Activated T-helper 1 cell treated with Interleukin-2 at 50 U/mL for 16 hours (primary cell): Measurements from ENCODE around the gene FAXC.
"Not testable (repeated sequence)": the region's sequence is repeated elsewhere in the genome, so short reads cannot be mapped to it uniquely, and the experiment has no call there.

Source experiments
- DNase-seq: peaks from one replicate; pipeline ENCODE4 v3.0.0-alpha.2; 2020; ENCODE audit warnings: low read depth

FAXC gene

DNA sequence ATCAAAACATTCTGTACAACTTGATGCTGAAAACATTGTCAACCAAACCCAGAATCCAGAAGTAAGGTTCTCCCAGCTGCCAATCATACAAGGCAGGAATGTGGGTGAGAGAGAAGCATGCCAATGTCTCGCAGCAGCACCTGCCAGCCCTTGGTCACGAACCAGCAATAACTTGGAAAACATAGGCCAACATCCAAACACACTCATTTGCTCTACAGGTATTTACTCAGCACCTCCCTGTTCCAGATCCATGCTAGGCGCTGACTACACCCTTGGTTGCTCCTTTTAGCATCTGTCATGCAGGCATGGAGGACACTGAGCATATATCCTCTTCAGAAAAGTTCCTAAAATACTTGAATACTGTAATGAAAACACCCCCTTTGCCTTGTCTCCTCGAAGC is 63.6 kb downstream of the FAXC start:
- no peak for DNase-seq

DNA sequence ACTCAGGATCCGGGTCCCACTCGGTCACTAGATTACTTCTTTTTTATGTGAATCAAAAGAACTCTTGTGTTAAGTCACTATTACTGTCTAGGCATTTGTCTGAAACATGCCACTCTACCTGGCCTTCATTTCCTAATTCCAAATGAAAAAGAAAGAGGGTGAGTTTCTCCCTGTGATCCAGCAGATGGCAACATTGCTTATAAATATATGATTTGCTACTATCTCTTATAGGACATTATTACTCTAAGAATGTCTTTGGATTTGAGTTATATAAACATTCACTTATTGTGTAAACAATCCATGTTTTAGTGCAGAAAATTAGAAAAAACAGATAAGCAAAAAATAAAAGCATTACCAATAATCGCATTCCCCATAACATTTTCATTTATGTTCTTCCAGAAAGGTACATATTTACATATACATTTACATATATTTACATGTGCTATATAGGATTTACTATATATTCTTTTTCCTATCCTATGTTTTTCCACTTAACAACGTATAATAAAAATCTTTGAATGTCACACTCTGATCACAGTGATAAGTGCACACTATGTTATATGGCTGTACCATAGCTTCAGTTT is 66.9 kb downstream of the FAXC start:
- DNase-seq = no peak

- no peak for DNase-seq
Measured at GRCh38 chr6:99276747-99277146, 72.7 kb downstream of the FAXC start.

GRCh38 chr6:99270826-99271225 is 78.6 kb downstream of the FAXC start:
- DNase-seq = no peak

GRCh38 chr6:99270030-99270429 is 79.4 kb downstream of the FAXC start:
- no peak for DNase-seq

- no peak for DNase-seq
Measured at GRCh38 chr6:99269207-99269606, 80.3 kb downstream of the FAXC start.

DNA sequence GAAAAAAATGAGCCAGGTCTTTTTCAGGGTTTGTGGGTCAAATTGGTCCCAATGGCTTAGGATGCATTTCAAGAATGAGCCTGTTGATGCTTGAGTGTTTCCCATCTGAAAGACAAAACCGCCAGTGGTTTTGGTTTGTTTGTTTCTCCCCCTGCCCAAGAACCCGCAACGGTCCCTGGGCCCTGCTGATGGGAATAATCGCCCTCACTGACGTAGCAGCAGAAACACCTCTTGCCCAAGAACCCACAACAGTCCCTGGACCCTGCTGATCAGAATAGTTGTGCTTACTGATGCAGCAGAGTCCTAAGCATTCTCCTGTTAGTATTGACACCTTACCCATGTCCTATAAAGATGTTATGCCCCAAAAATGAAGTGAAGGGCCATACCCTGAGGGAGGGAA is 82.5 kb downstream of the FAXC start:
- DNase-seq = not testable (repeated sequence)

DNA sequence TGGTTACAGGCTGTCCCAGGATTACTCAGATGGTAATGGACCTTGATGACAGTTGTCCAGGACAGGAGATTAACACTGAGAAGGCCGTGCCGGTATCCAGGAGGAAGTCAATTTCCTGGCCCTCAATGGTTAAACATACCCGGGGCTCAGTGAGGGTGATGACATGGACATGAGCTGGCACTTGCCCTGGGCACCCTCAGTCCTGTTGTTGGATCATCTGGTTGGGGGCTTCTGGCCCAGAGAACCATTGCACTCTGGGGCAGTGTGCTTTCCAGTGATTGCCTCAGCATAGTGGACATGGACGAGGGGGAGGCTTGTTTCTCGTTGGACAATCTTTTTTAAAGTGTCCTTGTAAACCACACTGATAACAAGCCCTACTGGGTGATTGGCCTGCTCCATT is 84.0 kb downstream of the FAXC start:
- not testable (repeated sequence) for DNase-seq

DNA sequence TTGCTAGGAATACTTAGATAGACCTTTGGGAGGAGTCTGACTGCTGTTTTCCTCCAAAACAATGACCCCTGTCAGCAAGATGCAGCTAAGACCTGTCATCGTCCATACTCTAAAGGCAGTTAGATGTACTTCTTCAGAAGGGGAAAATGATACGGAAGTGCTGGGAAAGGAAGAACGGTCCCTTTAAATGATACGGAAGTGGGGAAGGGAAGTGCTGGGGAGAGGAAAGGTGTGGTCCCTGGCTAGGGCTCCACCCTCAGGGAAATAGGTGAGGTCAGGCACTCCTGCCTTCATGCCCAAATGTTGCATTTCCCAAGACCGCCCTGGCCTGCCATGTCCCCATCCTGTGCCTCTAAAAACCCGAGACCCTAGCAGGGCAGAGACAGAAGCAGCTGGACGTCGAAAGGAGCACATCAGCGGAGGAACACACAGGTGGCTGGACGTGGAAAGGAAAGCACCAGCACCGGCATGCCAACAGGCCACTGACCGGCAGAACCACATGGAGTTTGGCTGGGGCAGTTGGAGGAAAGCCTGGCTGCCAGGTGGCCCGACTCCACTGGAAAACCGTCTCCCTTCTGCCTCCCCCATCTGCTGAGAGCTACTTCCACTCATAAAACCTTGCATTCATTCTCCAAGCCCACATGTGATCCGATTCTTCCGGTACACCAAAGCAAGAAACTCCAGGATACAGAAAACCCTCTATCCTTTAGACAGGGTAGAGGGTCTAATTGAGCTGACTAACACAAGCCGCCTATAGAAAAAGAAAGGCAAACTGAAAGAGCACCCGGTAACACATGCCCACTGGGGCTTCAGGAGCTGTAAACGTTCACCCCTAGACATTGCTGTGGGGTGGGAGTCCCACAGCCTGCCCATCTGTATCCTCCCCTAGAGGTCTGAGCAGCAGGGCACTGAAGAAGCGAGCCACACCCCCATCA is 94.6 kb downstream of the FAXC start:
- DNase-seq = no peak

- no peak for DNase-seq
Measured at GRCh38 chr6:99253271-99253670, 96.2 kb downstream of the FAXC start.

GRCh38 chr6:99252421-99252820 is 97.1 kb downstream of the FAXC start:
- no peak for DNase-seq

GRCh38 chr6:99250476-99250875 is 99.0 kb downstream of the FAXC start:
- no peak for DNase-seq

GRCh38 chr6:99246602-99247001 is 102.9 kb downstream of the FAXC start:
- DNase-seq = no peak

GRCh38 chr6:99241905-99242534 is 107.5 kb downstream of the FAXC start:
- DNase-seq = no peak

DNA sequence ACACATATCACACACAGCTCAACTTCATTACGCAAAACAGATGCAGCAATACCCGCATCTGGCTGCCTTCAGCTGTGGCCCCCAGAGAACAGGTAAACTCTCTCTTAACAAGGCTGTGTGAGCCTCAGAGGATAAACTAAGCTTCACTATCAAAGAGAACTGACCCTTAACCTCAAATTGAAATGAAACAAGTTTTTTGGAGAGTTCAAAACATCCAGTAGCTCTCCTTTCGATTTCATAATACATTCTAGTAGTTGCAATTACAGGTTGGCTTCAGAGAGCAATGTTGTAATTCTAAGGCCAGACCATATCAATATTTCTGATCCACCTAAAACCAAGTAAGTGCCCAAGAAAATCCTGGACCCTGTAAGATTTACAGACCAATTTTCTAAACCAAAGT is 113.5 kb downstream of the FAXC start:
- DNase-seq = no peak

- no peak for DNase-seq
Measured at GRCh38 chr6:99233219-99233618, 116.3 kb downstream of the FAXC start.

DNA sequence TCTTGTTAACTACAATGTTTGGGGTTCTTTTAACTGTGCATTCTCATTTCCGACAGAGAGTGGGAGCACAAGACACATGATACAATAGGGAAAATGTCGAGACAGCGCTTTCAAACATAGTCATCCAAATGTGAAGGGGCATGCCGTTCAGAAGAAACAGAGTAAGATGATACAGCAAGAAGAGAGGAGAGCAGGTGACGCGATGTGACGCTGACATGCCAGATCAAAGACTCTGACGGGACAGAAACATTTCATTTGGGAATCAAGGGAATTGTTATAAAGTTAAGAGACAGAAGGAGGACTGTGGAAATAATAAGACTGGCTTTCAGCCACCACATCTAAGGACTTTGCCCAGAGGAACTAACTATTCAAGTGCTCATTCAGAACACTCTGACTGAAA is 117.4 kb downstream of the FAXC start:
- DNase-seq = no peak

DNA sequence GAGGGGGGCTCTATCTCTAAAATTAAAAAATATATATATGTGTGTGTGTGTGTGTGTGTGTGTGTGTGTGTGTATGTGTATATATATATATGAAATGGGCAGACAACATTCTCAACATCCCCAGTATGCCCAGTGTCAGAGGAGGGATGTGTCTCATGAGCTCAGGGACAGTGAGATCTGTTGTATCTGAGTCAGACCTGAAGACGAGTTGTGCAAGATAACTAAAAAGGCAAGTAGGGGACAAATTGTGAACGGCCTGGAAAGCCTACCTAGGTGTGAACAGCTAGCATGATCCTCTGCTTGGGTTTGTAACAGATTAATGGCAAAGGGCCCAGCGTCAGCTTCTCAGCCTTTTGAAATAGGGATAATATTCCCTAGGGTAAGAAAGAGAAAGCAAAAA is 124.3 kb downstream of the FAXC start:
- no peak for DNase-seq
